Endothelial cell of umbilical vein (primary cell): ENCODE measurements around the gene TM9SF3.

ENCODE experiments used
- CTCF ChIP-seq, 2 donors: IDR thresholded peaks; 1 replicate in 1 of 2; 2 replicates in 1 of 2; pipeline ENCODE4 v1.5.1; 2011; ENCODE audit warnings: low read length in 2 of 2, mild to moderate bottlenecking in 2 of 2, moderate library complexity in 2 of 2, control low read depth in 1 of 2, inconsistent platforms in 1 of 2, low read depth in 1 of 2; ENCODE audit not compliant: insufficient read depth in 1 of 2; ENCODE audit errors: extremely low read depth in 1 of 2
- FOS ChIP-seq: IDR thresholded peaks from 2 replicates; pipeline ENCODE4 v1.6.1; 2011; ENCODE audit warnings: mild to moderate bottlenecking, low read length, moderate library complexity, borderline replicate concordance; ENCODE audit not compliant: insufficient read depth
- POLR2A ChIP-seq: IDR thresholded peaks from 2 replicates; pipeline ENCODE4 v1.6.1; 2012; ENCODE audit warnings: low read depth, mild to moderate bottlenecking, control low read depth, low read length

DNA sequence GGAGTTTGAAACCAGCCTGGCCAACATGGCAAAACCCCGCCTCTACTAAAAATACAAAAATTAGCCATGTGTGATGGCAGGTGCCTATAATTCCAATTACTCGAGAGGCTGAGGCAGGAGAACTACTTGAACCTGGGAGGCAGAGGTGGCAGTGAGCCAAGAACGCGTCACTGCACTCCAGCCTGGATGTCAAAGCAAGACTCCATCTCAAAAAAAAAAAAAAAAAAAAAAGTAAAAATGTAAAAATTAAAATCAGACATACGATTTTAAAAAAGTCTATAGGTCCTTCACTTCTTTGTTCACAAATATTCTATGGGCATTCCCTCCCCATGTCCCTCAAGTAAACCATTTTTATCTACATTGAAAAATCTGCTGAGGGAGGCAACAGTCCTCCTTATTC, 38.2 kb downstream of the TM9SF3 start:
- no peak for TF ChIP-seq CTCF (IDR thresholded peaks at IDR 0.05; ENCODE audit: extremely low read depth in 1 of 2, insufficient read depth in 1 of 2, low read depth in 1 of 2, low read length in 2 of 2)
- no peak for TF ChIP-seq FOS
- TF ChIP-seq POLR2A: no peak
